Epithelial cell of alveolus of lung (primary cell): ENCODE measurements around the gene ITFG1. TPM values are rescaled to one million over a fixed set of nuclear protein-coding genes. Genes with fewer than 3 reads are reported as not detected.

Experiments used
- total RNA-seq: library from RNA; depleted of rRNA; stranded (reverse); fragments of >200 nt; gene quantifications from 2 replicates; pipeline ENCODE4 v1.2.1, GENCODE V29; 2015

Gene ITFG1
- 43.6 and 49.8 TPM in 2 replicates for total RNA-seq

DNA sequence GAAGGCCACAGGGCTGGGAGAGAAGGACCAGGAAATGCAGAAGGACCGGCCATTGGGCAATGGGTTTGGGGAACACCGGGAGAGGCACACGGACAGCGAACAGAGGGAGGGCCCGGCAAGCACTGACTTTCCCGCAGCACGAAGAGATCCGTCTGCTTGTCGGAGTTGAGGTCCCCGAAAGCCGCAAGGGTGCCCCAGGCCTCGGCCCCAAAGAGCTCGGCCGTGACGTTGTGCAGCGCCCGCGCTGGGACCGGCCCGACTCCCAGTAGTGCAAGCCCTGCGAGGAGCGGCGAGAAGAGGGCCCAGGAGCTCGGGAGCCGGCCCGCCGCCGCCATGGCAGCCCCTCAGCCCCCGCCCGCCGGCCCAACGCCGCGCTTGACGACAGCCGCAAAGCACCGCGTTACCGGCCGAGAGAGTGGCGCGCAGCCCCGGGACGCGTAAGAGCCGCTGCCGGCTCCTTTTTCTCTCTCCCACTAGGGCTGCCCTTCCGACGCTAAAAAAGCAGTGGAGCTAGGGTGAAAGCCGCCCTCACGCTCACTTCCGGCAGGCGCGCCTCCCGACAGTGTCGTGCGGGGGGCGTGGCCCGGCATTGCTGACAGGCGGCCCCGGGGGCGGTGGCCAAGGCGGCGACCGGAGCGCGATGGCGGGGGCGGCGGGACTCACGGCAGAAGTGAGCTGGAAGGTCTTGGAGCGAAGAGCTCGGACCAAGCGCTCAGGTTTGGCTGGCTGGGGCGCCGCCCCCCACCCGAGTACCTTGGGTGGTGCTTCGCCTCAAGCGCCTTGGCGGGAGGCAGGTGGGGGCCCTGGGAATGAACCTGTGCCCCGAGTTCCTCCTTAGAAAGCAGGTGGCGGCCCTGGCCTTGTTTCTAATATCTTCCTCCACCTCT lies at the start of gene ITFG1, which contains the start of gene PHKB:
Gene ITFG1 (minus strand): TSS at position 353 of the 887 bp plus-strand sequence. CDS start 18 bp downstream, at position 335.
Gene PHKB (plus strand): TSS at position 621 of the 887 bp plus-strand sequence. CDS start 20 bp downstream, at position 641.

DNA sequence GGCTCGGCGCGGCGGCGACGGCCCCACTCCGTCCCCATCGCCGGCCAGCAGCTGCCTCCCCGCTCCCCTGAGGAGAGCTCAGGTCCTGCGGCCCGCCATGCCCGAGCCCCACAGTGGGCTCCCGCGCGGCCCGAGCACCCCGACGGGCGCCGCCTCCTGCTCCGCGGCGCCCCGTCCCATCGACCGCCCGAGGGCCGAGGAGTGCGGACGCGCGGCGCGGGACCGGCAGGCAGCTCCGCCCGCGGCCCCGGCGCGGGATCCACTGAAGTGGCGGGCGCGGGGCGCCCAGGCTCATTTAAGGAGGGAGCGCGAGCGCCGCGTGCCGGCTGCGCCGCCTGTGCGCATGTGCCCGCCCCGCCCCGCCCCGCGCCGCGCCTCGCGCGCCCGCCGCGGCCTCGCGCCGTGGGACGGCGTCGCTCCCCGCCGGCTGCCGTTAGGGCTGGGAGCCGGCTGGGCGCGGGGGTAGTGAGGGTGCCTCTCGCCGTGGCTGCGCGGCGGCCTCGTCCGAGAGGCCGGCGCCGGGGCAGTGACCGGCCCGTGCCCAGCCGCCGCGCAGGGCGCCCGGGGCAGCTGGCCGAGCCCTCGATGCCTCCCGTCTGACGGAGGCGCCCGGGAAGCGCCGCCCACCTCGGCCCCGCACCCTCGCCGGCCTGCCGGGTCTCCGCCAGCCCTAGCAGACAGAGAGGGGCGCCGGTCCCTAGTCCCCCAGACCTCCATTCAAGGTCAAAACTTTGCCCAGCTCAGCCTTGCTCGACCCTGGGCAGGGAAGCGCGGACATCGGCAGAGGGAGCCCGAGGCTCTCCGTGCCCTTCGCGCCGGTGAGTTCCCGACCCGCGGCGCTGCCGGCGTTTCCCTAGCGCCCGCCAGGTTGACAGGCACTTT lies 316.9 kb downstream of the ITFG1 start, which contains the start of gene NETO2:
Gene NETO2 (minus strand): TSS at position 269 of the 882 bp plus-strand sequence. CDS start 333 bp downstream, outside the sequence.

Other genes with a start within 250 kb of the ITFG1 start
- 27.5 and 31.8 TPM in 2 replicates for gene PHKB, start 268 bp upstream of the ITFG1 start, total RNA-seq